CD4-positive, alpha-beta T cell treated with Interleukin-1 beta for 1 hour (primary cell): ENCODE measurements around the gene DDX6.
A peak's percentile ranks its signal among the peaks of the same experiment; 100 is the strongest.
"Not testable (repeated sequence)": the region's sequence is repeated elsewhere in the genome, so short reads cannot be mapped to it uniquely, and the experiment has no call there.

Experiments
- DNase-seq, 2 donors: peaks; one replicate each; pipeline ENCODE4 v3.0.0-alpha.2; 2020 to 2022

DDX6 gene, protein sequence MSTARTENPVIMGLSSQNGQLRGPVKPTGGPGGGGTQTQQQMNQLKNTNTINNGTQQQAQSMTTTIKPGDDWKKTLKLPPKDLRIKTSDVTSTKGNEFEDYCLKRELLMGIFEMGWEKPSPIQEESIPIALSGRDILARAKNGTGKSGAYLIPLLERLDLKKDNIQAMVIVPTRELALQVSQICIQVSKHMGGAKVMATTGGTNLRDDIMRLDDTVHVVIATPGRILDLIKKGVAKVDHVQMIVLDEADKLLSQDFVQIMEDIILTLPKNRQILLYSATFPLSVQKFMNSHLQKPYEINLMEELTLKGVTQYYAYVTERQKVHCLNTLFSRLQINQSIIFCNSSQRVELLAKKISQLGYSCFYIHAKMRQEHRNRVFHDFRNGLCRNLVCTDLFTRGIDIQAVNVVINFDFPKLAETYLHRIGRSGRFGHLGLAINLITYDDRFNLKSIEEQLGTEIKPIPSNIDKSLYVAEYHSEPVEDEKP

DNA sequence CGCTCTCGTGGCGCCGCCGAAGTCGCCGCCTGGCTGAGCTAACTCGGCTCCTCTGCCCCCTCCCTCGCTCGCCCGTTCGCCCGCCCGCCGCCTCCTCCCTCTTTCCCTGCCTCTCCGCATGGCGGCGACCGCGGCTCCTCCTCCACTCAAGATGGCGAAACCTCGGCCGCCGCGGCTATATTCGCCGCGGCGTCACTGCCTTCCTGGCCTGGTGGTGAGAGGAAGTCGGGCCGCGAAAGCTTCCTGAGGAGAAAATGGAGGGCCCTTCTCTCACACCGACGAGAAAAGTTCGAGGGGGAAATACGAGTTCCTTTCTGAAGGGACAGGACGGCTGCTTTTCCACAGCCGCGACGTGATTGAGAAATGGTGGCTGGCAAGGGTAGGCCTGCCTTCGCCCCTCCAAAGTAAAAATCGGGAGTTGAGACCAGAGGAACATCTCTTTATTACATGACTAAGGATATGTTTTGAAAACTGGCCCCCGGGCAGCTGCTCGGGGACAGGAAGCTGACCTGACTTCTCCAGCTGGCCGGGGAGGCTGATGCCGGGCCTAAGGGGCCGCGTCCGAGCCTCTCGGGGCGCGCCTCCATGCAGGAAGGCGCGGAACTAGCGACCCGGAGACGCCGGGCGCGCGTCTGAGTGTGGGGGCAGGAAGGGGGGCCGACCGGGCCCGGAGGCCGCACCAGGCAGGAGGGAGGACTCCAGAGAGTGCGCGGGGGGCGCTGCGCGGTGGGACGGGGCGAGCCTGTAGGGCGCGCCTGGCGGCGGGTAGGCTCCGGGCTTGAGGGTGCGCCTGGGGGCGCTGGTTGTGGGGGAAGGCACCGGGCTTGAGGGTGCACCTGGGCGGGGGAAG is at the start of gene DDX6:
TSS of gene DDX6 (minus strand) at position 54 of the 850 bp plus-strand sequence. CDS start 4,913 bp downstream, outside the sequence.
- peak; percentile 90 to 91 for DNase-seq

DNA sequence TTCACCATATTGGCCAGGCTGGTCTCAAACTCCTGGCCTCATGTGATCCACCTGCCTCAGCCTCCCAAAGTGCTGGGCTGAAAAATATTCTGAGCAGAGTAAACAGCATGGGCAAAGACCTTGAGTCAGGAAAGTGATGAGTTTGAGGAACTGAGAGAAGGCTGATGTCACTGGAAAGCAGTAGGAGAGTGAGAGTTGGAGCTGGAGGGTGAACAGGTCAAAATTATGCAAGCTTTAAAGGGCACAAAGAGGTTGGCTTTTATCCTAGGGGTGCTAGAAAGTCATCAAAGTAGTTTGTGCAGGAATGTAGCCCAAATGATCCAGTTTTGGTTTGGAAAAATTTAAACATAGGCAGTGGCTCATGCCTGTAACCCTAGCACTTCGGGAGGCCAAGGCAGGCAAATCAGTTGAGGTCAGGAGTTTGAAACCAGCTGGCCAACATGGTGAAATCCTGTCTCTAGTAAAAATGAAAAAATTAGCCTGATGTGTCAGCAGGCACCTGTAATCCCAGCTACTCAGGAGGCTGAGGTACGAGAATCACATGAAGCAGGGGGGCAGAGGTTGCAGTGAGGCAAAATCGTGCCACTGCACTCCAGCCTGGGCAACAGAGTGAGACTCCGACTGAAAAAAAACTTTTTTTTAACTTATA is 48.1 kb upstream of the DDX6 start:
- no peak for DNase-seq

DNA sequence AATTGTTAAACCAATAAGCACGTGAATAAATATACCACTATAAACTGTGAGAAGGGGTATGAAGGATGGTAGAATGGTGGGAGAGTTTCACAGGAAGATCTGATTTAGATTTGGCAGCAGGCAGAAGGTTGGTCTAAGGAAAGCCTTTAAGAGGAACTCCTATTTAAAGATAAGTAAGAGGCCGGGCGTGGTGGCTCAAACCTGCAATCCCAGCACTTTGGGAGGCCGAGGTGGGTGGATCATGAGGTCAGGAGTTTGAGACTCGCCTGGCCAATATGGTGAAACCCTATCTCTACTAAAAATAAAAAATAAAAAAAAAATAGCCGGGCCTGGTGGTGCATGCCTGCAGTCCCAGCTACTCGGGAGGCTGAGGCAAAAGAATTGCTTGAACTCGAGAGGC is 46.9 kb upstream of the DDX6 start:
- DNase-seq = no peak

DNA sequence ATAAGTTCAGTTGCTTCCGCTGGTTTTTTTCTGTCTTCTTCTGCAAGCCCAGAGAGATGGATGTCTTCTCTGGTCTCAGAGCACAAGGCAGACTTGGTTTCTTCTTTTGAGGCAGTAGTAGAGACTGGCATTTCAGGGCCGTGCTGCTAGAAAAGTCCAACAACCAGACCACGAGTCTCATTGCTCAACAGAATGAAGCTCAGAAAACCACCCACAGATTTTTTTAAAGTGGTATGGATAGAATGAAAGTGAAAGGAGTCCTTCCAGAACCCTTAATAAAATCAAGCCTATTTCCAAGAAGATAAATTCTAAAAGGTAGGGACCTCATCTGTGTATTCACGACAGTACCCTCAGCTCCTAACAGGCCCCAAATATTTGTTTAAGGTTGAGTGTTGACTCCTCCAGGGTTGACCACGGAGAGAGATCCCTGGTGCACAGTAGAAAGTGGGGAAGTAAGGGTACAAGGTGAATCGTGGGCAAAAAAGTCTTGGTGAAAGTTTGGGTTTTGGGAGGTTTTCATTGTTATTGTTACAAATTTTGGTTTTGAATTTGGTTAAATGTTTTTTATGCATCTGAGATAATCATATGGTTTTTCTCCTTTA is 43.6 kb upstream of the DDX6 start:
- peak in 1 of 2 donors; percentile 19 for DNase-seq

DNA sequence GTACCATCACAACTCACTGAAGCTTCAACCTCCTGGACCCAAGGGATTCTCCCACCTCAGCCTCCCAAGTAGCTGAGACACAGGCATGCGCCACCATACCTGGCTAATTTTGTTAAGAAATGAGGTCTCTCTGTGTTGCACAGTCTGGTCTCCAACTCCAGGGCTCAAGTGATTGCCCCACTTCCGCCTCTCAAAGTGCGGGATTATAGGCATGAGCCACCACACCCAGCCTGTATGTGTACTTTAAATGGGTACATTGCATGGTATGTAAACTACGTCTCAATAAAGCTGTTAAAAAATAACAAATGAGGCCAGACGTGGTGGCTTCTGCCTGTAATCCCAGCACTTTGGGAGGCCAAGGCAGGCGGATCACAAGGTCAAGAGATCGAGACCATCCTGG is 36.2 kb upstream of the DDX6 start:
- no peak for DNase-seq

DNA sequence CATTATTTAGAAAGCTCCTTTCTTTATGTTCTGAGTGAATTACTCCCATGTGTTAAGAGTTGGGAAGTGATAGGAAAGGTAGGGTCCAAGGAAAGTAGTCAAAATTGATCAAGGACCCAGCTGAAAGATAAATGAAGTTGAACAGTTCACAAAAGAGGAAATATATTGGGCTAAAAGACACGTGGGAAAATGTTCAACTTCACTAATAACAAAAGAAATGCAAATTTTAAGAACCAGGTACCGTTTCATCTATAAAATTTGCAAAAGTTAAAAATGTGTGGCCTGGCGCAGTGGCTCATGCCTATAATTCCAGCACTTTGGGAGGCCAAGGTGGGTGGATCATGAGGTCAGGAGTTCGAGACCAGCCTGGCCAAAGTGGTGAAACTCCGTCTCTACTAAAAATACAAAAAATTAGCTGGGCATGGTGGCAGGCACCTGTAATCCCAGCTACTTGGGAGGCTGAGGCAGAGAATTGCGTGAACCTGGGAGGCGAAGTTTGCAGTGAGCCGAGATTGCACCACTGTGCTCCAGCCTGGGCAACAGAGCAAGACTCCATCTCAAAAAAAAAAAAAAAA is 32.1 kb upstream of the DDX6 start:
- peak in 1 of 2 donors; percentile 2 for DNase-seq

DNA sequence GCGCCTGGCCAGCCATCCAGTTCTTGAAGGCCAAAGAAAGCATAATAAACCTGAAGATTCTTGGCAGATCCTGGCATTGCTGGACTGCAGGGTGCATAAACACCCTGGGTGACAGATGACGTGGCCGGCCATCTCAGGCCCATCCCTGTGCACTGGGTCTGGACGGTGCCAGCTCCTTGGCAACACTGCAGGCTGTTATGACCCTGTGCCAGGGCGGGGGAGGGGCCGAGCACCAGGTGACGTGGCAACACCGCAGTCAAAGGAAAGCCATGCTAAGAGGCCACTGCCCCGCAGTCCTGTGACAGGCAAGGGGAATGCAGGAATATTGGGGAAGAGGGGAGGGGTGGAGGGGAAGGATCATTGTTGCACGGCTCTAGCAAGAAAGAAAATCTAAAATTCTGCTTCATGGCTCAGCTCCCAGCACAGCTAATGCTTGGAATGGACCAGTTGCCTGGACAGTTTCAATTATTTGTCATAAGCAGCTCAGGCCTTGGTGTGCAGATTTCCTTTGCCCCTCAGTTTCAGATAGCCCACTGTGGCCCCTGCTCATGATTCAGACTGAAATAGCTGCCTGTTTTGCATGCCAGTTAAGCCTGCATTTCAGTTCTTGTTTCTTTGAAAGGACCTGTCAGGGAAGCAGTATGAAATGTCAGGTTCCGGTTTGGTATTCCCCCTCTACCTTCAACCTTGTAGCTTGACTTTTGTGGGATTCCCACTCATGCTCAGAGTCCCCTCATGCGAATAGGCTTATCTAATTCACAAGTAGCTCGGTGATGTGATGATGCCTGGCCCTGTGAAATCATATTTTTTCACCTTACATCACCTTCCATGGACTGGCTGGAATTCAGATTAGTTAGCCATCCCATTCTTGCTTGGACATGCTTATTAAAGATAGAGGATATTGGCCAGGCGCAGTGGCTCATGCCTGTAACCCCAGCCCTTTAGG is 29.7 kb upstream of the DDX6 start:
- peak in 1 of 2 donors; percentile 61 for DNase-seq

DNA sequence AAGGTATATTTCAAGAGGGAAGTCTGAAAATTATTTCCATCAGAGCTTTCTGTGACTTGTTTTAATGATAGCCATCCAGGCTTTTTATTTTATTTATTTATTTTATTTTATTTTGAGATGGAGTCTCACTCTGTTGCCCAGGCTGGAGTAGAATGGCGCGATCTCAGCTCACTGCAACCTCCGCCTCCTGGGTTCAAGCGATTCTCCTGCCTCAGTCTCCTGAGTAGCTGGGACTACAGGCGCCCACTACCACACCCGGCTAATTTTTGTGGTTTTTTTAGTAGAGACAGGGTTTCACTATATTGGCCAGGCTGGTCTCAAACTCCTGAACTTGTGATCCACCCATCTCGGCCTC is 29.0 kb upstream of the DDX6 start:
- DNase-seq = not testable (repeated sequence)

DNA sequence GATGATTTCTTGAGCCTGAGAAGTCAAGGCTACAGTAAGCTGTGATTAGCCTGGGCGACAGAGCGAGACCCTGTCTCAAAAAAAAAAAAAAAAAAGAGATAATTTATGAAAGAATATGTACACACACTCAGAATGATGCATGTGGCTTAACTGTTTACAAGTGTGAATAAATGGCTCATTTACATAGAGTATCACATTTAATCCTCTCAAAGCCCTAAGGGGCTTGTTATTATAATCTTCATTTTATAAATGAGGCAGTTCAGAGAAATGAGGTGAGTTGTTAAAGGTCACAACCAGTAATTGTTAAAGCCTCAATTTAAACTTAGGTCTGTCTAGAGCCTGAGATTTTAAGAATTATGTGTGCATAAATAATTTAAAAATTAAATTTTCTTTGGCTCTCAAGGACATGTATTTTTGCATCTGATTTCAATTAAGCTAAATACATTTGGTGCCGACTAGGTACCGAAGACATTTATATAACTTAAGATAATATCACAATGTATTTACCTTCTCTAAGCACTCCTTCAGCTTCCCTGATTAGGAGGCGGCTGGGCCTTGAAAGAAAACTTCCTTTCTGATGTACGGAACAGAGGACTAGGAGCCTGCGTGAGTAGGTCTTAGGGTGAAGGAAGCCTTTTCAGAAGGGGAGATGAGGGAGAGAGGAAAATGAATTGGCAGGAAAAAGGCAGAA is 28.5 kb upstream of the DDX6 start:
- DNase-seq = no peak

DNA sequence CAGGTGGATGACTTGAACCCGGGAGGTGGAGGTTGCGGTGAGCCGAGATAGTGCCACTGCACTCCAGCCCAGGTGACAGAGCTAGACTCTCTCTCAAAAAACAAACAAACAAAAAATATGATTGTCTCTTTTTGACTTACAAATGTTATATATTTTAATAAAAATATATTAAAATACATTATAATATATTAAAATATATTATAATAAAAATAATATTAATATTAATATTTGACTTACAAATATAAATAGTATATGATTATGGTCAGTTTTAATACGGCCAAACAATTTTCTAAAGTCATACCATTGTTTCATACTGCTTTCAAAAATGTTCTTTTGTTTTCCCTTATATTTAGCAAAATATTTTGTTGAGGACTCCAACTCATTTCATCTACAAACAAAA is 27.2 kb upstream of the DDX6 start:
- DNase-seq = no peak

DNA sequence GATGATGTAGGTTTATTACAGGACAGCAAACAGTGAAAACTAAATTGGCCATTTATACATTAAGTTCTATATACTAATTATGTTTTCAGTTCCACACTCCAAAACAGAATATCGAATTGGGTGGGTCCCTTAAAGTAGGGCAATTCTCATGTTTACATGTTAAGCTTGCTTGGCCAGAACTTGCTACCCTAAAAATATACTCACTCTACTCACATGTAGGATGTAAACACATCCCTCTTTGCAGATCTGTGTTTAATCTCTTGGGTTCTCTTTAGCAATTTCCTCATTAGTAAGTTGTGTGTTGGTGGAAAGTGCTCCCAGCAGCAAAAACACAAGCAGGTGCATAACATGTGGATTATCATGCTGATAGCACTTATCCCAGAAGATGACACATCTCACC is 22.6 kb upstream of the DDX6 start:
- no peak for DNase-seq

DNA sequence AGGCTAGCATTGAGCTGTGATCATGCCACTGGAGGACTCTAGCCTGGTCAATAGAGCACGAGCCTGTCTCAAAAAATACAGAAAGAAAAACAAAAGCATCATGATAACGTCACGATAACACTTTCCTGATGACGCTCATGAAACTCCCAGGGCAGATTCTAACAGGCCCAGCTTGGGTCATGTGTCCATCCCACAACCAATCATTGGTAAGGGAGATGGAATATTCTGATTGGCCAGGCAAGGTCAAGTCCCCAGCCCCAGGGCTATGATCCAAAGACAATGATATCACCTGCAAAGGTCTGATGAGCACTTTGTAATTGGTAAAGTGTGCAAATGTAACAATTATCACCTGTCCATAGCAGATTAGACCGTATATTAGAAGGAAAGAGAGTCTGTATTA is 21.5 kb upstream of the DDX6 start:
- no peak for DNase-seq

DNA sequence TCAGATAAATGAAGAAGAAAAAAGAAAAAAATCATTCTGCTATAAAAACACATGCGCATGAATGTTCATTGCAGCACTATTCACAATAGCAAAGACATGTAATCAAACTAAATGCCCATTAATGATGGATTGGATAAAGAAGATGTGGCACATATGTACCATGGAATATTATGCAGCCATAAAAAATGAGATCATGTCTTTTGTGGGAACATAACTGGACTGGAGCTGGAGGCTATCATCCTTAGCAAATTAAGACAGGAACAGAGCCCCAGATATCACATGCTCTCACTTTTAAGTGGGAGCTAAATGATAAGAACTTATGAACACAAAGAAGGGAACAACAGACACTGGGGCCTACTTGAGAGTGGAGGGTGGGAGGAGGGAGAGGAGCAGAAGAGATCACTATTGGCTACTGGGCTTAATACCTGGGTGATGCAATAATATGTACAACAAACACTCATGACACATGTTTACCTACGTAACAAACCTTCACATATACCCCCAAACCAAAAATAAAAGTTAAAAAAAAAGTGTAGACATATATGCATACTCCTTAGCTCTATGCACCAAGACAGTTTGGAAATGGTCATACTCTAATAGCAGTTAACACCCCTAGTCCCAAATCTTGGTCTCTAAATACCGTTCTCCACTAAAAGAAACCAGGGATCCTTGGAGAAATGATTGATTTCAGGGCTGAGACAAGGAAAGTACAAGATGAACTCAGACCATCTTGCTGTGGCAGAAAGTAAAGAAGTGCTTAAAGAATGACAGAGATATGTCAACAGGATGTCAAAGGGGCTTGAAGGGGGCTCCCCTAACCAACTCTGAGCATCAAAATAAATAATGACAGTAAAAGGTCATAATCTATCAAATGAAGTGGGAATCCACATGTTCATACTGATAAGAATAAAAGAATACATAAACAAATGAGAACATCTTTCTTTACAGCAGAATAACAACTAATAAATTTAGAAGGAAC is 17.1 kb upstream of the DDX6 start:
- no peak for DNase-seq

DNA sequence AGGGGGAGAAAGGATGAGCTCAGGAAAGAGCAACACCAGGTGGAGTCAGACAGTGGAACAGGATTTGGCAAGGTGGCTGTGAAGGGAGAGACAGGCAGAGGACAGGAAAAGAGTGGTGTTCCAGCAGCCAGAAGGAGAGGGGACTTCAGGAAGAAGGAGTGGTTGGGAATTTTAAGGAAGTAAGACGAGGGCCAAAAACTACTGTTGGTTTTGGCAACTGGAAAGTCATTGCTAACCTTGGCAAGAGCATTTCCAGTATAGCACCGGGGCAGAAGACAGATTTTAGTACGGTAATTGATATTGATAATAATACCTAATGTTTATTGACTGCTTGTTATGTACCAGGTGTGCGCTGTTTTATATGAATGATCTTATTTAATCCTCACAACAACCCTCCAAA is 15.4 kb upstream of the DDX6 start:
- DNase-seq = no peak

DNA sequence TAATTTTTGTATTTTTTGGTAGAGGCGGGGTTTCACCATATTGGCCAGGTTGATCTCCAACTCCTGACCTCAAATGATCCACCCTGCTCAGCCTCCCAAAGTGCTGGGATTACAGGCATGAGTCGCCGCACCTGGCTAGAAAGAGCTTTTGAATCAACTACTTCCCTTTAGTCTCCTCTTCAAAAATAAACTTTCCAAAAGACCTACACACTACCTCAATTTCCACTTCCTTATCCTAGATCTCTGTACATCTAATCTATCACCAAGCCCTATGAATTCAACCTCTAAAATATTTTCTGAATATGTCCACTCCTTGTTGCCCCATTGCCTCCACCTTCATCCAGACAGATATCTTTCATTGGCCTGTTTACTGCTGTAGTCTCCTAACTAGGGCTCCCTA is 13.1 kb upstream of the DDX6 start:
- no peak for DNase-seq

DNA sequence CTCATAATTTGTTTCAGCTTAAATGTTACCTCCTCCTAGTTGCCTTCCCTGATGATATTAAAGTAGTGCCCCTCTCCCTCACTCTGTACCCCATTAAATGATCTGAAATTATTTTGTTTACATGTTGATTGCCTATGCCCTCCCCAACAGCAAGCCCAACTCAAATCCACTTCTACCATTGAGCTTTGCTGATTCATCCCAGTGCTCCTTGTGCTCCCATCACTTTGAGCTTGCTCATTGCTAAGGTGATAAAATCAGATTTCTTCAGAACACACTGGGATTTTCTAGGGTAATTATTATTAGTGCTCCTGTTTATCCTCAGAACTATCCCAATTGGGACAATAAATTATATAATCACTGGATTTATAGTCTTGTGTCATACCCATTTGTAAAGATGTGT is 8.4 kb upstream of the DDX6 start:
- DNase-seq = no peak

DNA sequence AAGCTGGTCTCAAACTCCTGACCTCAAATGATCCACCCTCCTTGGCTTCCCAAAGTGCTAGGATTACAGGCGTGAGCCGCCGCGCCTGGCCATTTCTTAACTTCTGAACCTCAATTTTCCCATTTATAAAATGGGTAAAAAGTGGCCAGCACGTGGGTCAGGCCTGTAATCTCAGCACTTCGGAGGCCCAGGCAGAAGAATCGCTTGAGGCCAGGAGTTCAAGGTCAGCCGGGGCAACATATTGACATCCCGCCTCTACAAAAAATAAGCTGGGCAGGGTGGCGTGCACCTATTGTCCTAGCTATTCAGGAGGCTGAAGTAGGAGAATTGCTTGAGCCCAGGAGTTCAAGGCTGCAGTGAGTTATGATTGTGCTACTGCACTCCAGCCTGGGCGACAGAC is 6.5 kb upstream of the DDX6 start:
- DNase-seq = no peak

DNA sequence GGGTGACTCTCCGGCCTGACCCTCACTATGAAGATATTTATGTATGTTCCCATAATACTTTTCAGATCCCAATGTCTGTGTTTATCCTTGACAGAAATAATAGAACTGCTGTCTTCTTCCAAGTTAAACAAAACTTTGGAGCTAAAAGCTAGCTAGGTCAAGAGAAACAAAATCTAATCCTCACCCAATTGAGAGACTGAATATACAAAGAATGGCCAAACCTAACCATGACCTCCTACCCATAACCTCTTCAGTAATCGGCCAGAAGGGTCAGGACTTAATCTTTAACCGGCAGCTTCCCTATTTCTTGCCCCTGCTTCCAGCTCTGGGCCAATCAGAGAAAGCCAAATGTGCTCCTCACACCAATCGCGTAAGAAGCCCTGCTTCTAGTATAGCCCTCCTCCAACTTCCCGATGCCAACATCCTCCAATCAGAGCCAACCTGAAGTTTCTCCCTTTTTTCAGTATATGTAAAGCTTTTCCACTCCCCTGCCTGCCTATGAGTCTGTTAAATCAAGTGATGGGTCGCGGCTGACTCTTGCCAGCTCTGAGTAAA is 1.7 kb upstream of the DDX6 start:
- DNase-seq = peak; percentile 84

DNA sequence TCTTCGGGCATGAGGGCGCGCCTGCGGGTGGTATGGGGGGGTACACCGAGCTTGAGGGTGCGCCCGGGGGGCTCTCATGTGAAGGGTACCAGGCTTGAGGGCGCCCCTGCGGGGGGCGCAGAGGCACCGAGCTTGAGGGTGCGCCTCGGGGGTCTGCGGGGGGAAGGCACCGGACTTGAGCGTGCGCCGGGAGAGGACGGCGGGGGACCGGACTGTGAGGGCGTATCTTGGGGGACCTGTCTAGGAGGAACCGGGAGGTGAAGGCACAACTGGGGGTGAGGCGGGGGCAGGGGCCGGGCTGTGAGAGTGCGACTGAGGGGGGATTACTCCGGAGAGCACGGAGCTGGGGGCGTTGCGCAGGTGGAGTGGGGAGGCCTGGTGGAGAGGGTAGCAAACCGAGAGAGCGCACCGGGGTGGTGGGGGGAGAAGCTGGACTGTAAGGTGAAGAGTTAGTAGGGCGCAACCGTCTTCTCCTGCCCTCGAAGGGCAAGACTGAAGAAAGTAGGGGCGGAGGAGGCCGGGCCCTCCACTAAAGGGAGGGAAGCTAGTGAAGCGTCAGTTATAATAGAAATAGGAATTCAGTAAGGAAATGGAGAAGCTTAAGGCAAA is 1.1 kb upstream of the DDX6 start:
- DNase-seq = peak; percentile 28 to 37
